H9 (cell line): ENCODE results near the gene KIRREL3. TPM values are rescaled to one million over a fixed set of nuclear protein-coding genes. Genes with fewer than 3 reads are reported as not detected.

ENCODE experiments used
- DNase-seq: peaks from one replicate; pipeline ENCODE4 v3.0.0-alpha.2; 2017
- H2AFZ ChIP-seq: one replicate; pipeline ENCODE4 v1.6.1; 2013; ENCODE audit warnings: mild to moderate bottlenecking, low read length, control low read depth, moderate library complexity
- H2AK5ac ChIP-seq: 2 replicates; pipeline ENCODE4 v1.6.1; 2013; ENCODE audit warnings: low read length, control low read depth, mixed read lengths; ENCODE audit not compliant: insufficient read length
- H2BK120ac ChIP-seq: one replicate; pipeline ENCODE4 v1.6.1; 2013; ENCODE audit warnings: low read depth, mild to moderate bottlenecking, low read length, control low read depth, inconsistent platforms; ENCODE audit not compliant: poor library complexity, severe bottlenecking
- H2BK12ac ChIP-seq: 2 replicates; pipeline ENCODE4 v1.6.1; 2013; ENCODE audit warnings: low read length, control low read depth, mixed read lengths, low read depth; ENCODE audit not compliant: insufficient read length
- H2BK15ac ChIP-seq: 2 replicates; pipeline ENCODE4 v1.6.1; 2013; ENCODE audit warnings: low read depth, low read length, control low read depth
- H2BK20ac ChIP-seq: one replicate; pipeline ENCODE4 v1.6.1; 2013; ENCODE audit warnings: low read depth, mild to moderate bottlenecking, low read length, control low read depth, inconsistent platforms; ENCODE audit not compliant: poor library complexity, severe bottlenecking
- H2BK5ac ChIP-seq: 2 replicates; pipeline ENCODE4 v1.6.1; 2013; ENCODE audit warnings: low read length, control low read depth, mixed read lengths; ENCODE audit not compliant: insufficient read length
- H3K14ac ChIP-seq: 2 replicates; pipeline ENCODE4 v1.6.1; 2013; ENCODE audit warnings: low read length, control low read depth; ENCODE audit not compliant: insufficient read depth
- H3K18ac ChIP-seq: 2 replicates; pipeline ENCODE4 v1.6.1; 2013; ENCODE audit warnings: low read depth, mild to moderate bottlenecking, mixed read lengths, low read length, control low read depth; ENCODE audit not compliant: insufficient read length
- H3K23ac ChIP-seq: 2 replicates; pipeline ENCODE4 v1.6.1; 2013; ENCODE audit warnings: low read length, control low read depth, mixed read lengths, low read depth; ENCODE audit not compliant: insufficient read length
- H3K23me2 ChIP-seq: 2 replicates; pipeline ENCODE4 v1.6.1; 2013; ENCODE audit warnings: low read depth, mild to moderate bottlenecking, mixed read lengths, low read length, control low read depth; ENCODE audit not compliant: insufficient read length, poor library complexity, severe bottlenecking
- H3K27ac ChIP-seq: 2 replicates; pipeline ENCODE4 v1.5.1; 2013; ENCODE audit warnings: low read length, control low read depth, mixed read lengths, low read depth; ENCODE audit not compliant: insufficient read length
- H3K27me3 ChIP-seq: 2 replicates; pipeline ENCODE4 v1.6.1; 2013; ENCODE audit warnings: low read length, control low read depth, inconsistent platforms; ENCODE audit not compliant: insufficient read depth
- H3K4ac ChIP-seq: 2 replicates; pipeline ENCODE4 v1.6.1; 2013; ENCODE audit warnings: low read depth, mild to moderate bottlenecking, control low read depth, inconsistent platforms, low read length, moderate library complexity
- H3K4me1 ChIP-seq: 2 replicates; pipeline ENCODE4 v1.6.1; 2013; ENCODE audit warnings: low read length, control low read depth, inconsistent platforms; ENCODE audit not compliant: insufficient read depth
- H3K4me2 ChIP-seq: 2 replicates; pipeline ENCODE4 v1.6.1; 2013; ENCODE audit warnings: low read length, control low read depth, mixed read lengths; ENCODE audit not compliant: insufficient read length, insufficient read depth
- H3K56ac ChIP-seq: 2 replicates; pipeline ENCODE4 v1.6.1; 2013; ENCODE audit warnings: low read depth, mild to moderate bottlenecking, mixed read lengths, low read length, control low read depth; ENCODE audit not compliant: insufficient read length
- H3K79me1 ChIP-seq: 2 replicates; pipeline ENCODE4 v1.6.1; 2013; ENCODE audit warnings: low read depth, mild to moderate bottlenecking, moderate library complexity, low read length, control low read depth, inconsistent platforms; ENCODE audit not compliant: insufficient read depth, poor library complexity, severe bottlenecking
- H3K79me2 ChIP-seq: 2 replicates; pipeline ENCODE4 v1.6.1; 2013; ENCODE audit warnings: low read length, control low read depth, inconsistent platforms; ENCODE audit not compliant: insufficient read depth
- H3K9ac ChIP-seq: 2 replicates; pipeline ENCODE4 v1.6.1; 2013; ENCODE audit warnings: low read length, control low read depth, mixed read lengths; ENCODE audit not compliant: insufficient read length; ENCODE audit errors: extremely low read depth
- H3K9me3 ChIP-seq: one replicate; pipeline ENCODE4 v1.6.1; 2013; ENCODE audit warnings: low read depth, low read length, inconsistent platforms; ENCODE audit not compliant: control insufficient read depth
- H3T11ph ChIP-seq: one replicate; pipeline ENCODE4 v1.6.1; 2013; ENCODE audit warnings: mild to moderate bottlenecking, low read length, control low read depth, inconsistent platforms
- H4K20me1 ChIP-seq: one replicate; pipeline ENCODE4 v1.6.1; 2013; ENCODE audit not compliant: control insufficient read depth, insufficient read length, insufficient read depth
- H4K5ac ChIP-seq: 2 replicates; pipeline ENCODE4 v1.6.1; 2013; ENCODE audit warnings: low read depth, mild to moderate bottlenecking, mixed read lengths, low read length, control low read depth; ENCODE audit not compliant: insufficient read length
- H4K8ac ChIP-seq: replicated peaks from 2 replicates; pipeline ENCODE4 v1.6.1; 2013; ENCODE audit warnings: low read length, control low read depth, mixed read lengths, low read depth; ENCODE audit not compliant: insufficient read length
- H4K91ac ChIP-seq: 2 replicates; pipeline ENCODE4 v1.6.1; 2013; ENCODE audit warnings: low read depth, mild to moderate bottlenecking, moderate library complexity, mixed read lengths, low read length, control low read depth; ENCODE audit not compliant: insufficient read length
- H3K27ac Mint-ChIP-seq, 3 experiments: 2 replicates in 2 of 3; 3 replicates in 1 of 3; pipeline ENCODE4 v1.8.0; 2020 to 2021; ENCODE audit warnings: mixed read lengths in 3 of 3, mild to moderate bottlenecking in 1 of 3, moderate library complexity in 1 of 3
- H3K27me3 Mint-ChIP-seq: 2 replicates; pipeline ENCODE4 v1.8.0; 2021; ENCODE audit warnings: low read depth, mild to moderate bottlenecking, moderate library complexity, mixed read lengths
- H3K36me3 Mint-ChIP-seq, 3 experiments: 2 replicates in 2 of 3; 3 replicates in 1 of 3; pipeline ENCODE4 v1.8.0; 2020 to 2021; ENCODE audit warnings: low read depth in 3 of 3, mixed read lengths in 3 of 3; ENCODE audit not compliant: insufficient read depth in 1 of 3
- H3K4me1 Mint-ChIP-seq, 2 experiments: 2 replicates each; pipeline ENCODE4 v1.8.0; 2020; ENCODE audit warnings: mixed read lengths in 2 of 2
- H3K4me3 Mint-ChIP-seq, 2 experiments: 2 replicates in 1 of 2; 3 replicates in 1 of 2; pipeline ENCODE4 v1.8.0; 2020 to 2021; ENCODE audit warnings: mild to moderate bottlenecking in 2 of 2, mixed read lengths in 2 of 2, moderate library complexity in 1 of 2
- H3K9me3 Mint-ChIP-seq, 2 experiments: 2 replicates in 1 of 2; 3 replicates in 1 of 2; pipeline ENCODE4 v1.8.0; 2020; ENCODE audit warnings: mild to moderate bottlenecking in 2 of 2, mixed read lengths in 2 of 2, moderate library complexity in 1 of 2
- WGBS: extraction: QIAGEN DNeasy Blood & Tissue Kit; methylation state at CpG from one replicate; pipeline ENCODE4 v1.1.7; 2013; ENCODE audit warnings: missing lambda C conversion rate, low lambda C conversion rate, mixed read lengths; ENCODE audit not compliant: insufficient read length; ENCODE audit errors: extremely low coverage; 5-methylcytosine and 5-hydroxymethylcytosine counted together
- total RNA-seq: library from RNA; stranded (reverse); gene quantifications from 2 replicates; pipeline ENCODE4 v1.2.1, GENCODE V29; 2021
- TF ChIP-seq, protein P1 (sequence below): fragments of 200-600 bp; sonication (generic); conservative IDR thresholded peaks from 3 replicates; pipeline ENCODE4 v1.8.0; 2021; ENCODE audit warnings: antibody characterized with exemption, mild to moderate bottlenecking

The KIRREL3 gene
- total RNA-seq, 1 experiment from 2014 or later = 0.17 TPM

DNA sequence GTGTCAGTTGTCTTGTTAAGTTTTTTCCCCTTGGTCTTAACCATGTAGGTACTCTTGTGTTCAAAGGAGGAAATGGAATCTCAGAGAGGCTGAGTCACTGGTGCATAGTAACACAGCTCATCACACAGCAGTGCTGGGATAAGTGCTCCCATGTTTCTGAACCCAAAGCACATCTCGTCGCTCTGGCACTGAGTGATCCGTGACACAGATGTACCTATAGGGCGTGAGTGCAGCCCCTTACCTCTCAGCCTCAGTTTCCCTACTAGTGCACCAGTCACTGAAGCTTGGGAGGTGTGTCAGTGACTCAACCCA lies 411.1 kb downstream of the KIRREL3 start:
- Mint-ChIP-seq H3K4me1 (peaks cover 16 to 26% of the 10 kb centered on the region in 2 experiments), H3K9me3 (no peaks in the 10 kb centered on the region), H3K36me3 (no peaks in the 10 kb centered on the region), H3K4me3 (no peak overlapping the region), H3K27ac (no peak overlapping the region), H3K27me3 (peaks cover 2% of the 10 kb centered on the region)
- Histone ChIP-seq H3K4ac (no peak overlapping the region), H3K9ac (no peak overlapping the region), H4K5ac (no peak overlapping the region), H3K4me1 (peaks cover 4% of the 10 kb centered on the region; the same call in 1 of the 2 replicates), H2BK120ac (no peak overlapping the region), H2BK20ac (no peak overlapping the region), H4K20me1 (no peaks in the 10 kb centered on the region), H3K27ac (no peak overlapping the region), H3K18ac (no peak overlapping the region), H3K14ac (no peak overlapping the region), H3K23ac (no peak overlapping the region), H2BK5ac (no peak overlapping the region), H3K79me2 (no peaks in the 10 kb centered on the region), H3K27me3 (no peaks in the 10 kb centered on the region), H3K79me1 (no peaks in the 10 kb centered on the region), H2BK12ac (no peak overlapping the region), H2AK5ac (no peak overlapping the region), H2BK15ac (no peak overlapping the region), H3K56ac (no peak overlapping the region), H4K91ac (no peak overlapping the region), H3K9me3 (no peaks in the 10 kb centered on the region), H2AFZ (no peak overlapping the region), H3K23me2 (no peaks in the 10 kb centered on the region), H3T11ph (no peak overlapping the region), H4K8ac (no peak overlapping the region), H3K4me2 (no peak overlapping the region)
- TF ChIP-seq, protein P1, sequence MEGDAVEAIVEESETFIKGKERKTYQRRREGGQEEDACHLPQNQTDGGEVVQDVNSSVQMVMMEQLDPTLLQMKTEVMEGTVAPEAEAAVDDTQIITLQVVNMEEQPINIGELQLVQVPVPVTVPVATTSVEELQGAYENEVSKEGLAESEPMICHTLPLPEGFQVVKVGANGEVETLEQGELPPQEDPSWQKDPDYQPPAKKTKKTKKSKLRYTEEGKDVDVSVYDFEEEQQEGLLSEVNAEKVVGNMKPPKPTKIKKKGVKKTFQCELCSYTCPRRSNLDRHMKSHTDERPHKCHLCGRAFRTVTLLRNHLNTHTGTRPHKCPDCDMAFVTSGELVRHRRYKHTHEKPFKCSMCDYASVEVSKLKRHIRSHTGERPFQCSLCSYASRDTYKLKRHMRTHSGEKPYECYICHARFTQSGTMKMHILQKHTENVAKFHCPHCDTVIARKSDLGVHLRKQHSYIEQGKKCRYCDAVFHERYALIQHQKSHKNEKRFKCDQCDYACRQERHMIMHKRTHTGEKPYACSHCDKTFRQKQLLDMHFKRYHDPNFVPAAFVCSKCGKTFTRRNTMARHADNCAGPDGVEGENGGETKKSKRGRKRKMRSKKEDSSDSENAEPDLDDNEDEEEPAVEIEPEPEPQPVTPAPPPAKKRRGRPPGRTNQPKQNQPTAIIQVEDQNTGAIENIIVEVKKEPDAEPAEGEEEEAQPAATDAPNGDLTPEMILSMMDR = no peak
- WGBS = no CpG with 5 or more reads among the region's 4 CpGs
- DNase-seq = no peak
